Measurements from ENCODE around the gene QTRT2.

DNA sequence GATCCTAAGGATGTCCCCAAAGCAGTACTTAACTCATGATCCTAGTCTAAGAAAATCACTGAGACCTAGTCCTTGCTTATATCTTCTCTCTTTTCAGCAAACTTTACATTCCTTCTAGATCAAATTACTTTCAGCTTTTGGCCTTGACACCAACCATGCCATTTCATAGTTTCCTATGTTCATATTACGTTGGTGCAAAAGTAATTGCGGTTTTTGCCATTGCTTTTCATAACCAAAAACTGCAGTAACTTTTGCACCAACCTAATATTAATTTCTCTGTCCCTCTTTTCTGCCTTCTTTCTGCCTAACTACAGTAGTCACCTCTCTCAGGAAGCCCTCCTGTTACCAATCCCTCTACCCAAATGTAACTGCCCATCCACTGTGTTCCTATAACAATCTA, 37.1 kb upstream of the QTRT2 start:
- no peak for TF ChIP-seq SREBF2 (IDR thresholded peaks at IDR 0.05; ENCODE audit: low read length)
- no peak for TF ChIP-seq TBL1XR1 (IDR thresholded peaks at IDR 0.05; ENCODE audit: low read depth, low read length)
- TF ChIP-seq, protein P1, sequence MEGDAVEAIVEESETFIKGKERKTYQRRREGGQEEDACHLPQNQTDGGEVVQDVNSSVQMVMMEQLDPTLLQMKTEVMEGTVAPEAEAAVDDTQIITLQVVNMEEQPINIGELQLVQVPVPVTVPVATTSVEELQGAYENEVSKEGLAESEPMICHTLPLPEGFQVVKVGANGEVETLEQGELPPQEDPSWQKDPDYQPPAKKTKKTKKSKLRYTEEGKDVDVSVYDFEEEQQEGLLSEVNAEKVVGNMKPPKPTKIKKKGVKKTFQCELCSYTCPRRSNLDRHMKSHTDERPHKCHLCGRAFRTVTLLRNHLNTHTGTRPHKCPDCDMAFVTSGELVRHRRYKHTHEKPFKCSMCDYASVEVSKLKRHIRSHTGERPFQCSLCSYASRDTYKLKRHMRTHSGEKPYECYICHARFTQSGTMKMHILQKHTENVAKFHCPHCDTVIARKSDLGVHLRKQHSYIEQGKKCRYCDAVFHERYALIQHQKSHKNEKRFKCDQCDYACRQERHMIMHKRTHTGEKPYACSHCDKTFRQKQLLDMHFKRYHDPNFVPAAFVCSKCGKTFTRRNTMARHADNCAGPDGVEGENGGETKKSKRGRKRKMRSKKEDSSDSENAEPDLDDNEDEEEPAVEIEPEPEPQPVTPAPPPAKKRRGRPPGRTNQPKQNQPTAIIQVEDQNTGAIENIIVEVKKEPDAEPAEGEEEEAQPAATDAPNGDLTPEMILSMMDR (IDR thresholded peaks at IDR 0.05 in 2 of 3, conservative IDR thresholded peaks at IDR 0.05 in 1 of 3; ENCODE audit: control insufficient read depth in 2 of 3, extremely low read depth in 1 of 3, insufficient read depth in 1 of 3, low read depth in 3 of 3, low read length in 3 of 3) = no peak
- TF ChIP-seq ZNF274 (IDR thresholded peaks at IDR 0.05; ENCODE audit: insufficient read depth, insufficient read length) = no peak
- TF ChIP-seq EP300 (IDR thresholded peaks at IDR 0.05; ENCODE audit: borderline replicate concordance in 1 of 2, control insufficient read depth in 1 of 2, low read depth in 2 of 2, low read length in 2 of 2) = no peak
- no peak for TF ChIP-seq EZH2 (IDR thresholded peaks at IDR 0.05; ENCODE audit: borderline replicate concordance, control insufficient read depth, low read depth, low read length)
- TF ChIP-seq STAT1 (conservative IDR thresholded peaks at IDR 0.05) = no peak
- no peak for TF ChIP-seq RBBP5 (conservative IDR thresholded peaks at IDR 0.05)
- TF ChIP-seq ZNF24 (IDR thresholded peaks at IDR 0.05) = no peak
- TF ChIP-seq POLR2AphosphoS5 (IDR thresholded peaks at IDR 0.05; ENCODE audit: low read length) = no peak
- TF ChIP-seq, protein P2, sequence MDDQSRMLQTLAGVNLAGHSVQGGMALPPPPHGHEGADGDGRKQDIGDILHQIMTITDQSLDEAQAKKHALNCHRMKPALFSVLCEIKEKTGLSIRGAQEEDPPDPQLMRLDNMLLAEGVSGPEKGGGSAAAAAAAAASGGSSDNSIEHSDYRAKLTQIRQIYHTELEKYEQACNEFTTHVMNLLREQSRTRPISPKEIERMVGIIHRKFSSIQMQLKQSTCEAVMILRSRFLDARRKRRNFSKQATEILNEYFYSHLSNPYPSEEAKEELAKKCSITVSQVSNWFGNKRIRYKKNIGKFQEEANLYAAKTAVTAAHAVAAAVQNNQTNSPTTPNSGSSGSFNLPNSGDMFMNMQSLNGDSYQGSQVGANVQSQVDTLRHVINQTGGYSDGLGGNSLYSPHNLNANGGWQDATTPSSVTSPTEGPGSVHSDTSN (IDR thresholded peaks at IDR 0.05; ENCODE audit: insufficient replicate concordance, low read depth, low read length) = no peak
- TF ChIP-seq, protein P3, sequence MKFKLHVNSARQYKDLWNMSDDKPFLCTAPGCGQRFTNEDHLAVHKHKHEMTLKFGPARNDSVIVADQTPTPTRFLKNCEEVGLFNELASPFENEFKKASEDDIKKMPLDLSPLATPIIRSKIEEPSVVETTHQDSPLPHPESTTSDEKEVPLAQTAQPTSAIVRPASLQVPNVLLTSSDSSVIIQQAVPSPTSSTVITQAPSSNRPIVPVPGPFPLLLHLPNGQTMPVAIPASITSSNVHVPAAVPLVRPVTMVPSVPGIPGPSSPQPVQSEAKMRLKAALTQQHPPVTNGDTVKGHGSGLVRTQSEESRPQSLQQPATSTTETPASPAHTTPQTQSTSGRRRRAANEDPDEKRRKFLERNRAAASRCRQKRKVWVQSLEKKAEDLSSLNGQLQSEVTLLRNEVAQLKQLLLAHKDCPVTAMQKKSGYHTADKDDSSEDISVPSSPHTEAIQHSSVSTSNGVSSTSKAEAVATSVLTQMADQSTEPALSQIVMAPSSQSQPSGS (IDR thresholded peaks at IDR 0.05; ENCODE audit: low read length) = no peak
- TF ChIP-seq, protein P4, sequence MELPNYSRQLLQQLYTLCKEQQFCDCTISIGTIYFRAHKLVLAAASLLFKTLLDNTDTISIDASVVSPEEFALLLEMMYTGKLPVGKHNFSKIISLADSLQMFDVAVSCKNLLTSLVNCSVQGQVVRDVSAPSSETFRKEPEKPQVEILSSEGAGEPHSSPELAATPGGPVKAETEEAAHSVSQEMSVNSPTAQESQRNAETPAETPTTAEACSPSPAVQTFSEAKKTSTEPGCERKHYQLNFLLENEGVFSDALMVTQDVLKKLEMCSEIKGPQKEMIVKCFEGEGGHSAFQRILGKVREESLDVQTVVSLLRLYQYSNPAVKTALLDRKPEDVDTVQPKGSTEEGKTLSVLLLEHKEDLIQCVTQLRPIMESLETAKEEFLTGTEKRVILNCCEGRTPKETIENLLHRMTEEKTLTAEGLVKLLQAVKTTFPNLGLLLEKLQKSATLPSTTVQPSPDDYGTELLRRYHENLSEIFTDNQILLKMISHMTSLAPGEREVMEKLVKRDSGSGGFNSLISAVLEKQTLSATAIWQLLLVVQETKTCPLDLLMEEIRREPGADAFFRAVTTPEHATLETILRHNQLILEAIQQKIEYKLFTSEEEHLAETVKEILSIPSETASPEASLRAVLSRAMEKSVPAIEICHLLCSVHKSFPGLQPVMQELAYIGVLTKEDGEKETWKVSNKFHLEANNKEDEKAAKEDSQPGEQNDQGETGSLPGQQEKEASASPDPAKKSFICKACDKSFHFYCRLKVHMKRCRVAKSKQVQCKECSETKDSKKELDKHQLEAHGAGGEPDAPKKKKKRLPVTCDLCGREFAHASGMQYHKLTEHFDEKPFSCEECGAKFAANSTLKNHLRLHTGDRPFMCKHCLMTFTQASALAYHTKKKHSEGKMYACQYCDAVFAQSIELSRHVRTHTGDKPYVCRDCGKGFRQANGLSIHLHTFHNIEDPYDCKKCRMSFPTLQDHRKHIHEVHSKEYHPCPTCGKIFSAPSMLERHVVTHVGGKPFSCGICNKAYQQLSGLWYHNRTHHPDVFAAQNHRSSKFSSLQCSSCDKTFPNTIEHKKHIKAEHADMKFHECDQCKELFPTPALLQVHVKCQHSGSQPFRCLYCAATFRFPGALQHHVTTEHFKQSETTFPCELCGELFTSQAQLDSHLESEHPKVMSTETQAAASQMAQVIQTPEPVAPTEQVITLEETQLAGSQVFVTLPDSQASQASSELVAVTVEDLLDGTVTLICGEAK (IDR thresholded peaks at IDR 0.05; ENCODE audit: borderline replicate concordance) = no peak
- no peak for TF ChIP-seq SMAD1 (IDR thresholded peaks at IDR 0.05; ENCODE audit: low read depth, partially characterized antibody)

Data from GM12878 (cell line).